ENCODE measurements around the gene KCNQ1.
"Not testable (repeated sequence)": the region's sequence is repeated elsewhere in the genome, so short reads cannot be mapped to it uniquely, and the experiment has no call there.

Gene KCNQ1

GRCh38 chr11:2474059-2474901 is 29.5 kb downstream of the KCNQ1 start:
- no peak for DNase-seq (ENCODE audit: low read depth)

DNA sequence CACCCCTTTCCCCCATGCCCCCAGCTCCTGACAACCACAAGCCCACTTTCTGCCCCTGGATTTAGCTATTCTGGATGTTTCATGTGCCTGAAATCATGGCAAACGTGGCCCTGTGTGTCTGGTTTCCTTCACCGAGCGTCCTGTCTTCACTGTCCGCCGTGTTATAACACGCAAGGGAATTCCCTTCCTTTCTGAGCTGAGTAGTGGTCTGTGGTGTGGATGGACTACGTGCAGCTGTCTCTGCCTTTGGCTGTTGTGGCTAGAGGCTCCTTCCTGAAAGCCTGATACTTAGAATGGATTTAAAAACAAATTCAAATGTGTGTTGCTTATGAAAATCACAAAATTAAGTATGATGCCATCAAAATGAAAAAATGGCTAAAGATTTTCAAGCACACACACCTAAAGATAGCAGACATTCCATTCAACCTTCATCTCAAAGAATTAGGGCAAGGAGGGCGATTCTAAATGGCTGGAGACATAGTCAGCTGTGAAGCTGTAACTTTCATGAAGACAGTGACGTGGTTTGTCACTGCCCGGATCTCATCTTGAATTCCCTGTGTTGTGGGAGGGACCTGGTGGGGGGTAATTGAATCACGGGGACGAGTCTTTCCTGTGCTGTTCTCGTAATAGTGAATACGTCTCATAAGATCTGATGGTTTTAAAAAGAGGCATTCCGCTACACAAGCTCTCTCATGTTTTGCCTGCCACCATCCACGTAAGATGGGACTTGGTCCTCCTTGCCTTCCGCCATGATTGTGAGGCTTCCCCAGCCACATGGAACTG is 30.5 kb downstream of the KCNQ1 start:
- DNase-seq (ENCODE audit: low read depth): no peak

- DNase-seq (ENCODE audit: low read depth): no peak
Measured at GRCh38 chr11:2477254-2477653, 32.4 kb downstream of the KCNQ1 start.

DNA sequence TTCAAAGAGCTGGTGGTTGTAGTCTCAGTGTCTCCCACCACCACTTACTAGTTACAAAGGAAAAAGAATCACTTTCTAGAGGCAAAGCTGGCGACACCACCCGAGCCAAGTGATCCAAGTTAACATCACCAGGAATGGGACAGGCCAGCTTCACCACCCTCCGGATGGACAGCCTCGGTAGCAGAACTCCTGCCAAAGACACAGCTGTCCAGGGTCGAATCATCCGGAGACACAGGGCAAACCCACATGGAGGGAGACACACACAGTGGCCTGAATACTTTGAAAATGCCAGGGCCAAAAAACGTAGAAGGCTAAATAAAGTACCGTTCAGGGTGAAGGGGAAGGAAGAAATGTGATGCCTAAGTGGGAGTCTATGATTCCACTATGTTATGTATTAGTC is 33.1 kb downstream of the KCNQ1 start:
- DNase-seq (ENCODE audit: low read depth): no peak

- not testable (repeated sequence) for DNase-seq (ENCODE audit: low read depth)
Measured at GRCh38 chr11:2480067-2480873, 35.5 kb downstream of the KCNQ1 start.

GRCh38 chr11:2480874-2481220 is 36.0 kb downstream of the KCNQ1 start:
- DNase-seq (ENCODE audit: low read depth): no peak

DNA sequence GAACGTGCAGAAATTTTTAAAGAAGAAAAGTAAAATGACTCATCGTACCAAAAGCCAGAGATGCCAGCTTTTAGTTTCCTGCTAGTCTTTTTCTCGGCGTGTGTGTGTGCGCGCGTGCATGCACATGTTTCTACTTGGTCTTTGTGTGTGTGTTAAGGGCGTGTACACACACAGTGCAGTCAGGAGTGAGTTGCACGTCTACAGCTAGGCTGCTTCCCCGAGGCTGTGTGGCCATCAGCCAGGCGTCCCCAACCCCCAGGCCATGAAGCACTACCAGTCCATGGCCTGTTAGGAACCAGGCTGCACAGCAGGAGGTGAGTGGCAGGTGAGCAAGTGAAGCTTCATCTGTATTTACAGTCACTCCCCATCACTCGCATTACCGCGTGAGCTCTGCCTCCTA is 36.4 kb downstream of the KCNQ1 start:
- no peak for DNase-seq (ENCODE audit: low read depth)

- DNase-seq (ENCODE audit: low read depth): no peak
Measured at GRCh38 chr11:2482204-2482603, 37.4 kb downstream of the KCNQ1 start.

- no peak for DNase-seq (ENCODE audit: low read depth)
Measured at GRCh38 chr11:2482745-2483144, 37.9 kb downstream of the KCNQ1 start.

DNA sequence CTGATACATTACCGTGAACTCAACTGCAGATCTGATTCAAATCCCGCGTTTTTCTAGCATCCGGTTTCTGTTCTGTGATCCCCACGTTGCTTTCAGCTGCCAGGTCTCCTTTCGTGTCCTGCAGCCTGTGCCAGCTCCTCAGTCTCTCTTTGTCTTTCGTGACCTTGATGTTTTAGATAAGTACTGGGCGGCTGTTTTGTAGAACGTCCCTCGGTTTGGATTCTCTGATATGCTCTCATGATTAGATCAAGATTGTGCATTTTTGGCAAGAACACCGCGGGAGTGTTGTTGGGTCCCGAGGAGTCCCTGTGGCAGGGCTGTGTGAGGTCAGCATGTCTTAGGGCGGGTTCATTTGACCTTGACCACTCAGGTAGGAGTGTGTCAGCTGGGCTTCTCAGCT is 38.6 kb downstream of the KCNQ1 start:
- no peak for DNase-seq (ENCODE audit: low read depth)

GRCh38 chr11:2484576-2485125 is 39.8 kb downstream of the KCNQ1 start:
- no peak for DNase-seq (ENCODE audit: low read depth)

GRCh38 chr11:2488004-2488403 is 43.2 kb downstream of the KCNQ1 start:
- DNase-seq (ENCODE audit: low read depth): no peak

DNA sequence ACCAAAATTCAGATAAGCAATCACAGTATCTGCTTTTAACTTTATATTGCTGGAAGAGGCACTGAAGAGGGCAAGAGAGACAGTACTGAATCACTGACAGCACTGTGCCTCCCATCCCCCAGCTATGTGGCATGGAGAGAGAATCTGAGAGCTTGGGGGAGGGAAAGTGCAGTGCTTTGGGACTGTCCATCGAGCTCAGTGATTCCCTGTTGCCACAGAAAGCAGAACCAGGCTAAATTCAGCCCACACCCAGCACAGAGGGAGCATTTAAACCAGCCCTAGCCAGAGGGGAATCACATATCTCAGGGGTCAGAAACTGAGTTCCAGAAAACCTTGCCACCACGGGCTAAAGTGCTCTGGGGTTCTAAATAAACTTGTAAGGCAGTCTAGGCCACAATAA is 44.3 kb downstream of the KCNQ1 start:
- no peak for DNase-seq (ENCODE audit: low read depth)

- not testable (repeated sequence) for DNase-seq (ENCODE audit: low read depth)
Measured at GRCh38 chr11:2497951-2498350, 53.1 kb downstream of the KCNQ1 start.

DNA sequence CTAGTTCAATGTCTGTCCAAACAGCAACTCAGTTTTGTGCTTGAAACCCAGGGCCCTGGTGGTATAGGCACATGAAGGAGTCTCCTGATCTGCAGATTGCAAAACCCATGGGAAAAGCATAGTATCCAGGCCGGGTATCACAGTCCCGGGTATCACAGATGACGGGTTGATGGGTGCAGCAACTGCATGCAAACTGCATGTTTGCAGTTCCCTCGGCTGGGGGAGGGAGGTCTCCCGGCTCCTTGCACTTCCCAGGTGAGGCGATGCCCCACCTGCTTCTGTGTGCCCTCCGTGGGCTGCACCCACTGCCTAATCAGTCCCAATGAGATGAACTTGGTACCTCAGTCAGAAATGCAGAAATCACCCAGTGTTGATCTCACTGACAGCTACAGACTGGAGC is 53.9 kb downstream of the KCNQ1 start:
- DNase-seq (ENCODE audit: low read depth): no peak

DNA sequence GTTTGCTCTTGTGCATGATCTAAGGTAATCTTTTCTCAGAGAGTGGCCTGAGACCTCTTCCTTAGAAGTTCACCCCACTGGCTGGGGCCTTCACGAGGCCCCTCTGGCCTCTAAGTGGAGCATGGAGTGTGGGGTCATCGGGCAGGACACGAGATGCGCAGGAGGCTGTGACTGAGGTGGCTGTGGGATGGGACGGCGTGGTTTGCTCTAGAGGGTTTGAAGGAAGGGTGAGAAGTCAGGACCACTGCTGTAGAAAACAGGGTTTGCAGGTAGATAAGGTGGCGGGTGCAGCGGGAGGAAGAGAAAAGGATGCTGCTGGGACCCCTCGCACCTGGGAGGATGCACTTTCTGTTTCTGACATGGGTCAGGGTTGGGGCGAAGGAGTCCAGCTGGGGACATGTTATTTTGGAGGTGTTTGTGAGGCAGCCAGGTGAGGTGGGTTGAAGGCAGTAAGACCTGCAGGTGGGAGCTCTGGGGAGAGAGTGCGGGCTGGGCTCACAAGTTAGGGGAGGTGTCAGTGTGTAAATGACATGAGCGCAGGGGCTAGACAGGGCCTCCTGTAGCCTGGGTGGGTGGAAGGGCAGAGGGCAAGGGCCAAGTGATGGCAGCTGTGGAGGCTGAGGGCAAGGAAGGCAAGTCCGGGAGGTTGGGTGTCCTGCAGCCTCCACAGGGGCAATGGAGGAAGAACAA is 62.5 kb downstream of the KCNQ1 start:
- DNase-seq (ENCODE audit: low read depth): no peak

DNA sequence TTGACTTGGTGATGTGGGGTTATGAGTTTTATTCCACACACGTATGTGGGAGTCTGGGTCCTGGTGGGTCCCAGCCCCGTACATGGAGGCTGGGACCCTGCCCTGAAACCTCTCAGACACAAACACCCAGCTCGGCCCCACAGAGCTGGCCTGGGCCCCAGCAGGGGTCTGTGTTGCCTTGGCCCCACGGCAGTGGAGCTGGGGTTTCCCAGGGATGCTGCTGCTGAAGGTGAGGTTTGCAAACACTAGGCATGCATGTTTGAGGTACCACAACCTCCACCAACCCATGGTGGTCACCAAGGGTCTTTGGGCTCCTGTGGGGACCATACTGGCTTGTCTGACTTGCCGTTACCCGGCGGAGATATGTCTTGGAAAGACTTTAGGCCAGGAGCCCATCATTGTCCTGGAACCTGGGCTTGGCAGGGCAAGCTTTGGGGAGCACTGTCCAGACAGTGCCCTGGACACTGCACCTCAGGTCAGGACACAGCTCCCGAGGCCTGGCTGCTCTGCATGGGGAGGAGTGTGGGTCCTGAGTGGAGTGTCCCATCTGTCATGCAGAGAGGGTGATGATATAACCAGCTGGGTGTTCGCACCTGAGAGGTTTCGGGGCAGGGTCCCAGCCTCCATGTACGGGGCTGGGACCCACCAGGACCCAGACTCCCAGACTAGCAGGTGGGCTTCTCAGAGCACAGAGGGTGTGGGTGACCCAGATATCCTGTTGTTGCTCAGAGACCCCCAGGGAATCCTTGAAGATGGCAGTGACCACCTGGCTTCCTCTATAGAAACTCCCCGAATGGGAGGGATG is 63.3 kb downstream of the KCNQ1 start:
- no peak for DNase-seq (ENCODE audit: low read depth)

- DNase-seq (ENCODE audit: low read depth): no peak
Measured at GRCh38 chr11:2508793-2509192, 64.0 kb downstream of the KCNQ1 start.

DNA sequence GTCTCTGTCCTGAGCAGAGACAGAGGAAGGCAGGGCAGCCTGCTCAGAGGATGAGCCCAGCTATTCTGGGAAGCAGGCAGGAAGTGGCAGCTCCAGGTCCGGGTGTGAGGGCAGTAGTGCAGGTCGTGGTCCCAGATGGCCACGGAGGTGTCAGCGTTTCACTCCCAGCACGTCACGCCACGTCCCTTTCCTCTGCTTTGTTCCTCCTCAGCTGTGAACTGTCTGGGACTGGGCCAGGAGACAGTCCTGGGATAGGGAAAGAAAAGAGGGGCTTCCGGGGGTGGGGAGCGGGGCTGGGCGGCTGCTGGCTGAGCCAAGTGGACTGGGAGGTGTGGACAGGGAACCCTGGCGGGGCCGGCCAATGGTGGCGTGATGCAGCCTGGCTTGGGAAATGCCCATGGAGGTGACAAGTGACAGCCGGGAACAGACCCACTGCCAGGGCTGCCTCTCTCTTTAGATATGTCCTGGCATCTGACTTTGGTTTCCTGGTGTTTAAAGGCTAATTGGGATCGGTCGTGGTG is 64.7 kb downstream of the KCNQ1 start:
- DNase-seq (ENCODE audit: low read depth): no peak

GRCh38 chr11:2510626-2511402 is 66.0 kb downstream of the KCNQ1 start:
- no peak for DNase-seq (ENCODE audit: low read depth)
